NB4 (cell line): Measurements from ENCODE around the gene IMMP2L.

ENCODE experiments used
- MYC ChIP-seq: IDR thresholded peaks from 2 replicates; pipeline ENCODE4 v1.6.1; 2011; ENCODE audit warnings: low read depth, low read length
- POLR2A ChIP-seq: IDR thresholded peaks from 2 replicates; pipeline ENCODE4 v1.6.1; 2011; ENCODE audit warnings: mild to moderate bottlenecking; ENCODE audit not compliant: insufficient read length; ENCODE audit errors: extremely low read depth
- TF ChIP-seq, protein P1 (sequence below): IDR thresholded peaks from one replicate; pipeline ENCODE4 v1.5.1; 2012; ENCODE audit warnings: low read depth, low read length
- TF ChIP-seq, protein P2 (sequence below): IDR thresholded peaks from 2 replicates; pipeline ENCODE4 v1.6.1; 2011; ENCODE audit warnings: low read depth, low read length

DNA sequence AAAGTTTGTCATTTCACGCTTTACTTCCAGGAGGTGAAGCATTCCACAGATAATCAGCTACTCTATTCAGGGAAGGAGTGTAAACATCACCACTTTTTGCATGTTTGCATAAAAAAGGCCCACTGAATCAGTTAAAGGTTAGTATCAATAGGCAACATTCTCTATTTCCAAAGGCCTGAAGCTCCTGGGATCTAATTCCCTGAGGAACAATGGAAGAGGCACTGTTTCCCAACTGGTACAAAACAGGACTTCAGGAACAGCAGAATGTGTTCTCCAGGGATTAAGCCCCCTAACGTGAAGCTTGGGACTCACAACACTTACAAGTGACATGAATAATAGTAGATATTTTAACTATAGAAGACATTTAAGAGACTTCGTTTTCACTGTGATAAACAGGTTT, 465.3 kb downstream of the IMMP2L start:
- TF ChIP-seq, protein P1, sequence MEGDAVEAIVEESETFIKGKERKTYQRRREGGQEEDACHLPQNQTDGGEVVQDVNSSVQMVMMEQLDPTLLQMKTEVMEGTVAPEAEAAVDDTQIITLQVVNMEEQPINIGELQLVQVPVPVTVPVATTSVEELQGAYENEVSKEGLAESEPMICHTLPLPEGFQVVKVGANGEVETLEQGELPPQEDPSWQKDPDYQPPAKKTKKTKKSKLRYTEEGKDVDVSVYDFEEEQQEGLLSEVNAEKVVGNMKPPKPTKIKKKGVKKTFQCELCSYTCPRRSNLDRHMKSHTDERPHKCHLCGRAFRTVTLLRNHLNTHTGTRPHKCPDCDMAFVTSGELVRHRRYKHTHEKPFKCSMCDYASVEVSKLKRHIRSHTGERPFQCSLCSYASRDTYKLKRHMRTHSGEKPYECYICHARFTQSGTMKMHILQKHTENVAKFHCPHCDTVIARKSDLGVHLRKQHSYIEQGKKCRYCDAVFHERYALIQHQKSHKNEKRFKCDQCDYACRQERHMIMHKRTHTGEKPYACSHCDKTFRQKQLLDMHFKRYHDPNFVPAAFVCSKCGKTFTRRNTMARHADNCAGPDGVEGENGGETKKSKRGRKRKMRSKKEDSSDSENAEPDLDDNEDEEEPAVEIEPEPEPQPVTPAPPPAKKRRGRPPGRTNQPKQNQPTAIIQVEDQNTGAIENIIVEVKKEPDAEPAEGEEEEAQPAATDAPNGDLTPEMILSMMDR = no peak
- TF ChIP-seq POLR2A = no peak
- TF ChIP-seq, protein P2, sequence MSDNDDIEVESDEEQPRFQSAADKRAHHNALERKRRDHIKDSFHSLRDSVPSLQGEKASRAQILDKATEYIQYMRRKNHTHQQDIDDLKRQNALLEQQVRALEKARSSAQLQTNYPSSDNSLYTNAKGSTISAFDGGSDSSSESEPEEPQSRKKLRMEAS = no peak
- TF ChIP-seq MYC = no peak
